Loucy (cell line): ENCODE measurements around the gene SH3RF3.

Source experiments
- EZH2phosphoT487 ChIP-seq: fragments of 200-600 bp; IDR thresholded peaks from 2 replicates; pipeline ENCODE4 v1.6.1; 2018; ENCODE audit warnings: antibody characterized with exemption, mild to moderate bottlenecking, moderate library complexity, borderline replicate concordance
- TF ChIP-seq, protein P1 (sequence below): fragments of 200-600 bp; sonication (generic); conservative IDR thresholded peaks from 2 replicates; pipeline ENCODE4 v1.5.1; 2014; ENCODE audit warnings: mild to moderate bottlenecking, antibody characterized with exemption, low read length

- TF ChIP-seq, protein P1, sequence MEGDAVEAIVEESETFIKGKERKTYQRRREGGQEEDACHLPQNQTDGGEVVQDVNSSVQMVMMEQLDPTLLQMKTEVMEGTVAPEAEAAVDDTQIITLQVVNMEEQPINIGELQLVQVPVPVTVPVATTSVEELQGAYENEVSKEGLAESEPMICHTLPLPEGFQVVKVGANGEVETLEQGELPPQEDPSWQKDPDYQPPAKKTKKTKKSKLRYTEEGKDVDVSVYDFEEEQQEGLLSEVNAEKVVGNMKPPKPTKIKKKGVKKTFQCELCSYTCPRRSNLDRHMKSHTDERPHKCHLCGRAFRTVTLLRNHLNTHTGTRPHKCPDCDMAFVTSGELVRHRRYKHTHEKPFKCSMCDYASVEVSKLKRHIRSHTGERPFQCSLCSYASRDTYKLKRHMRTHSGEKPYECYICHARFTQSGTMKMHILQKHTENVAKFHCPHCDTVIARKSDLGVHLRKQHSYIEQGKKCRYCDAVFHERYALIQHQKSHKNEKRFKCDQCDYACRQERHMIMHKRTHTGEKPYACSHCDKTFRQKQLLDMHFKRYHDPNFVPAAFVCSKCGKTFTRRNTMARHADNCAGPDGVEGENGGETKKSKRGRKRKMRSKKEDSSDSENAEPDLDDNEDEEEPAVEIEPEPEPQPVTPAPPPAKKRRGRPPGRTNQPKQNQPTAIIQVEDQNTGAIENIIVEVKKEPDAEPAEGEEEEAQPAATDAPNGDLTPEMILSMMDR, result no peak
- no peak for TF ChIP-seq EZH2phosphoT487
Measured at GRCh38 chr2:109395494-109396201, 266.6 kb downstream of the SH3RF3 start.
